ENCODE results near the gene CDH12.

GRCh38 chr5:21858441-21858840 is 994.7 kb downstream of the CDH12 start:
- no peak for TF ChIP-seq CTCF (IDR thresholded peaks at IDR 0.05 in 4 of 5, conservative IDR thresholded peaks at IDR 0.05 in 1 of 5)
- TF ChIP-seq POLR2A (IDR thresholded peaks at IDR 0.05) = no peak

Measured in gastrocnemius medialis (tissue), 4 donors.